HG03521 (cell line): ENCODE results near the gene GASK1A.
"Not testable (repeated sequence)": the region's sequence is repeated elsewhere in the genome, so short reads cannot be mapped to it uniquely, and the experiment has no call there.

Source experiments
- ATAC-seq: cut with Tn5 transposase; IDR thresholded peaks from one replicate; pipeline ENCODE4 v1.9.1; 2021; ENCODE audit warnings: mild to moderate bottlenecking, moderate library complexity; ENCODE audit not compliant: unreplicated experiment

The GASK1A gene

GRCh38 chr3:43030162-43030935 lies 51.2 kb downstream of the GASK1A start:
- no peak for ATAC-seq

GRCh38 chr3:43031485-43031884 lies 52.4 kb downstream of the GASK1A start:
- no peak for ATAC-seq

GRCh38 chr3:43031889-43032545 lies 52.9 kb downstream of the GASK1A start:
- no peak for ATAC-seq

GRCh38 chr3:43032646-43033628 lies 53.8 kb downstream of the GASK1A start:
- ATAC-seq, result no peak

- no peak for ATAC-seq
Measured at GRCh38 chr3:43034200-43034599, 55.1 kb downstream of the GASK1A start.

- no peak for ATAC-seq
Measured at GRCh38 chr3:43034911-43035310, 55.8 kb downstream of the GASK1A start.

GRCh38 chr3:43035801-43036365 lies 56.8 kb downstream of the GASK1A start:
- no peak for ATAC-seq

GRCh38 chr3:43036621-43037423 lies 57.7 kb downstream of the GASK1A start:
- no peak for ATAC-seq

GRCh38 chr3:43038010-43038409 lies 58.9 kb downstream of the GASK1A start:
- ATAC-seq, result no peak

GRCh38 chr3:43041517-43041916 lies 62.4 kb downstream of the GASK1A start:
- ATAC-seq, result no peak

GRCh38 chr3:43043071-43043766 lies 64.1 kb downstream of the GASK1A start:
- no peak for ATAC-seq

- ATAC-seq, result no peak
Measured at GRCh38 chr3:43043793-43044192, 64.7 kb downstream of the GASK1A start.

- not testable (repeated sequence) for ATAC-seq
Measured at GRCh38 chr3:43045079-43045478, 66.0 kb downstream of the GASK1A start.

GRCh38 chr3:43046583-43046982 lies 67.5 kb downstream of the GASK1A start:
- no peak for ATAC-seq

- ATAC-seq, result no peak
Measured at GRCh38 chr3:43048470-43048869, 69.4 kb downstream of the GASK1A start.

- no peak for ATAC-seq
Measured at GRCh38 chr3:43053291-43053690, 74.2 kb downstream of the GASK1A start.

GRCh38 chr3:43054754-43055153 lies 75.6 kb downstream of the GASK1A start:
- no peak for ATAC-seq

- ATAC-seq, result no peak
Measured at GRCh38 chr3:43055393-43055792, 76.3 kb downstream of the GASK1A start.
